Keratinocyte (primary cell): Measurements from ENCODE around the gene SUPT16H. TPM values are rescaled to one million over a fixed set of nuclear protein-coding genes. Genes with fewer than 3 reads are reported as not detected.

ENCODE experiments used
- polyA plus RNA-seq, 5 experiments: library from polyadenylated mRNA; depleted of rRNA in 3 of 5; stranded (reverse) in 3 of 5; stranded (forward) in 1 of 5; unstranded in 1 of 5; fragments of >200 nt; gene quantifications; 1 replicate in 1 of 5; 2 replicates in 3 of 5; 3 replicates in 1 of 5; pipeline versions ENCODE4 v1.2.1 to v1.2.3, GENCODE V29; 2011 to 2012; ENCODE audit warnings: missing spikeins in 2 of 5, low read depth in 1 of 5, low replicate concordance in 1 of 5
- small RNA-seq, 3 experiments: library from RNA; depleted of rRNA; stranded (forward); fragments of <200 nt; gene quantifications; one replicate each; pipeline ENCODE3, GENCODE V24; 2012; ENCODE audit warnings: low read depth in 3 of 3, low replicate concordance in 1 of 3; ENCODE audit not compliant: insufficient read length in 3 of 3

The SUPT16H gene
- polyA plus RNA-seq, 1 donor (not counting 4 experiments of a cell fraction or from before 2014, with no cell fraction given): 79.4 TPM

Small RNA genes within 50 kb of the gene (small RNA-seq; reads per million reads assigned to genes)
- 0 reads per million in 3 experiments for gene RN7SL650P
- gene SNORD8: 18.7 to 85.4 (median 19.6) reads per million in 3 experiments
- 2.0 to 47.2 (median 24.3) reads per million in 3 experiments for gene SNORD9

Other genes starting within 250 kb of the SUPT16H start
- gene OR5AU1, start 228.0 kb downstream of the SUPT16H start, polyA plus RNA-seq: not detected in 3 replicates
- gene HNRNPC, start 114.6 kb downstream of the SUPT16H start, polyA plus RNA-seq: 624 to 871 TPM (median 786 TPM) in 3 replicates
- 0.07 TPM in 1 of 3 replicates, not detected in the others for gene RPGRIP1, start 103.9 kb downstream of the SUPT16H start, polyA plus RNA-seq
- gene CHD8, start 72.1 kb upstream of the SUPT16H start, polyA plus RNA-seq: 21.0 to 24.7 TPM (median 23.3 TPM) in 3 replicates
- 12.4 to 18.3 TPM (median 17.7 TPM) in 3 replicates for gene RAB2B, start 92.9 kb upstream of the SUPT16H start, polyA plus RNA-seq
- 85.4 to 111 TPM (median 94.6 TPM) in 3 replicates for gene TOX4, start 93.2 kb upstream of the SUPT16H start, polyA plus RNA-seq
- 66.5 to 99.7 TPM (median 96.0 TPM) in 3 replicates for gene METTL3, start 127.3 kb upstream of the SUPT16H start, polyA plus RNA-seq
- gene SALL2, start 142.3 kb upstream of the SUPT16H start, polyA plus RNA-seq: 0.44 to 0.84 TPM (median 0.64 TPM) in 3 replicates
- not detected in 3 replicates for gene OR10G3, start 196.1 kb upstream of the SUPT16H start, polyA plus RNA-seq